ENCODE data around the gene PCDHB15.

The PCDHB15 gene

DNA sequence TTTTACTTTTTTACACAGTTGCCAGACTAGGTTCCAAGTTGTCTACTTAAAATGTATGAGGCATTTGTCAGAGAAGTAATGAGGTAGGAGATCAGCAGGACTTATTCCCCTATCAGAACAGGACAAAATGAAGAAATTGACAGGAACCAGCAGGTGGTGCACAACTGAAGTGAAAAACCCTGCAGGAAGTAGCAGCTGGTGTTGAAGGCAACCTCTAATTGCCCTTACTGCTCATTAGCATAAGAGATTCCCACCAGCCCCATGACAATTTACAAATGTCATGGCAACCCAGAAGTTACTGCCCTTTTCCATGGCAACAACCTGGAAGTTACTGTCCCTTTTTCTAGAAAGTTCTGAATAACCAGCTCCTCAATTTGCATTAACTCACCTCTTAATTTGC, 5.4 kb downstream of the PCDHB15 start:
- FAIRE-seq = no peak

DNA sequence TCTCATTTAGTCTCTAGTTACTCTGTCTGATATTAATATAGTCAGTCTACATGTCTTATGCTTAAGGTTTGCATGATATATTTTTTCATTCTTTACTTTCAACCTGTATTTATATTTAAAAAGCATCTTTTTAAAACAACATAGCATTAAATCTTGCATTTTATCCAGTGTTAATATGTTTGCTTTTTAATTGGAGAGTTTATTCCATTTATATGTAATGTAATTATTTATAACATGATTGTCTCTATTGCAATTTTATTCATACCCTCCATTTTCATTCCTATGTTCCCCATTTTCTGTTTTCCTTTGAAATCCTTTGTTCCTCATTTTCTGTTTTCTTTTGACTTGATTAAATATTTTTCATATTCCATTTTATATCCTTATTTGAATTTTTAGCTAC, 13.3 kb downstream of the PCDHB15 start:
- FAIRE-seq = no peak

DNA sequence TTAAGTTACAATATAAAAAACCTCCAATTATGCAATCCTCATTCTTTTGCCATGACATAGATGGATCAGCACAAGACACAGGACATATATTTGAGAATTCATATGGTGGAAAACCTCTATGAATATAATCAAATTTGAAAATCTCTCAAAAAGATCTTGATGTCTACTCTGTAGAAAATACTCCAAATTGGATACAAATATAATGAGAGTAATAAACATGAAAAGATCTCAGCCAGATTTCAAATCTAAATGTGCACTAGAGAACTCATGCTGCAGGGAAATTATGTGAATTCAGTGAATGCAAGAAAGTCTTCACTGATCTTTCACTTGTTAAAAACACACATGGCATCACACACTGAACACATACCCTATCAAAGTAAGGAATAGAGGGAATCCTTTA, 13.8 kb downstream of the PCDHB15 start:
- no peak for FAIRE-seq

DNA sequence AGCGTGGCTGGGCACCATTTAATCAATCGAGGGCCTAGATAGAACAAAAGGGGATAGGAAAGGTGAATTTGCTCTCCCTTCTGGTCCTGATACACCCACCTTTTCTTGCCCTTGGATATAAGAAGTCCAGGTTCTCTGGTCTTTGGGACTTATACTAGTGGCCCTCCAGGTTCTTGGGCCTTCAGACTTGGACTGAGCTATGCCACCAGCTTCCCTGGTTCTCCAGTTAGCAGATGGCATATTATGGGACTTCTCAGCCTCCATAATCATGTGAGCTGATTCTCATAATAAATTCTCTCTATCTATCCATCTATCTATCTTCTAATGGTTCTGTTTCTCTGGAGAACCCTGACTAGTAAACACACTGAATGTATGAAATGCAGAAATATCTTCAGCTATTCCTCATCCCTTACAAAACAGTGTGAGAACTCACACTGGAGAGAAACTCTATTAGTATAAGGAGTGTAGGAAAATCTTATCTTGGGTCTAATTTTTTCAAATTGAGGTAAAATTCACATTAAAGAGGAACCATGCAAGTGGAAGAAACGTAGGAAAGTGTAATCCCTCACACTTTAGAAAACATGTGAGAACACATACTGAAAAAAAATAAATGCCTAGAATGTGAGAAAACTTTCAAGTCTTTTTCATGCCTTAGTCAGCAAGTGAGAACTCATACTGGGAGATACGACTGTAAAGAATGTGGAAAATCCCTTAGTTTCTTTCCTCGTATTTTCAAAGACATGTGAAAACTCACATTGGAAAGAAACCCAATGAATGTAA, 15.5 kb downstream of the PCDHB15 start:
- FAIRE-seq = no peak

DNA sequence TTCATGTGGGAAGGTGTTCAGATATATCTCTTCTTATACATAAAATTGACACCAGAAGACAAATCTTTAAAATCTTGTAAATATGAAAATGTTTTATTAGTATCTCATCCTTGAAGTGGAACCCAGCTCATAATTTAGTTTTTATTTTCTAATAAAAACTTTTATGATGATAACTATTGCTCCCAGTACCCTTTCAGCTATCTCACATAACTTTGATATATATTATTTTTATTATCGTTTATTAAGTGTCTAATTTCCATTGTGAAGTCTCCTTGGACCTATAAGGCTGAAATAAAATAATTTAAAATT, 16.0 kb downstream of the PCDHB15 start:
- FAIRE-seq = no peak

DNA sequence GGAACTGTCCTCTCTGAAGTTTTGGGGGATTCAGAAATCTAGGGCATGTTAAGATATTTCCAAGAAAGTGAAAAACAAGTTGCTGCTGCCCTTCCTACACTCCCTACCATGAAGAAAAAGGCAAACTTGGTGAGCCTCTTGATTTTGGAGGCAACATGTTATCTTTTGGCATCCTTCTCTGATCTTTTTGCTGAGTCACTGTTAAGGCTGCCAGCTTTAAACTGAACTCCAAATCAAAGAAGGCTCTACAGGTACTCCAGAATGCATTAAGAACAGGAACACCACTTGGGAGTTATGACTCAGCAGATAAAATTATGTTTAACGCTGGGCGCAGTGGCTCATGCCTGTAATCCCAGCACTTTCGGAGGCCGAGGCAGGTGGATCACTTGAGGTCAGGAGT, 24.0 kb downstream of the PCDHB15 start:
- FAIRE-seq = no peak

DNA sequence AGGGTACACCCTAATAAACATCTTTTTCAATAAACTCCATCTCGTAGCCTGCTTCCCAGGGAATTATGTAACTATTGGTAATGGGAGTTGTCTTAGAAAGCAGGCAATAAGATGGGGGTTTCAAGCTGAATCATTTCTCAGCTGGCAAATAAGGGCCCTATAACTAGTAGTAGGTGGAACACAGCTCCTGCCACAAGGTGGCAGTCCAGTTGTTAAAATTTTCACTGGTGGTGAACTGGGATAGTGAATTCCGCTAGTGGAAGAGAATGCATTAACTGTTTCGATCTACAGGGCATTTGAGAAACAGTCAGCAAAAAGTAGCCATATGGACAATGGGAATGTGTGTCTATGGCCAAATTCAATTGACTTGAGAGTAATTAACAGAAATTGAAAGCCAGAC, 27.7 kb downstream of the PCDHB15 start:
- no peak for FAIRE-seq

DNA sequence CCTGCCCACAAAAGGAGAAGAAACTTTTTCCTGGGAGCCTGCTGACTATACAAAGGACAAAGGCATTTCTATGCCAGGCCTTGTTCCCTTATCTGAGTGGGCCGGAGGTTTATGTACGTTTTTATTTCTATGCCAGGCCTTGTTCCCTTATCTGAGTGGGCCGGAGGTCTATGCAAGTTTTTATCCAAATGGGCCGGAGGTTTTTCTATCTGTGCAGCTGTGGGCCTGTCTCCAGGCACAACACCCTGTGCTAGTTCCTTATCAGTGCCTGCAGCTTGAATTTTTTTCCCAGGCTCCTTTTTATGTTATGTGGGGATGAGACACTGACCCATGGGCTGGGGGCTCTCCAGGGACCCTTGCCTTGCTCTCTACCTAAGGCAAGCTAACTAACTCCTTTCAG, 53.2 kb downstream of the PCDHB15 start:
- no peak for FAIRE-seq

Data from endometrium (tissue), 2 donors.